Measurements from ENCODE around the gene AFF1.
A peak's percentile ranks its signal among the peaks of the same experiment; 100 is the strongest.

Gene AFF1, protein sequence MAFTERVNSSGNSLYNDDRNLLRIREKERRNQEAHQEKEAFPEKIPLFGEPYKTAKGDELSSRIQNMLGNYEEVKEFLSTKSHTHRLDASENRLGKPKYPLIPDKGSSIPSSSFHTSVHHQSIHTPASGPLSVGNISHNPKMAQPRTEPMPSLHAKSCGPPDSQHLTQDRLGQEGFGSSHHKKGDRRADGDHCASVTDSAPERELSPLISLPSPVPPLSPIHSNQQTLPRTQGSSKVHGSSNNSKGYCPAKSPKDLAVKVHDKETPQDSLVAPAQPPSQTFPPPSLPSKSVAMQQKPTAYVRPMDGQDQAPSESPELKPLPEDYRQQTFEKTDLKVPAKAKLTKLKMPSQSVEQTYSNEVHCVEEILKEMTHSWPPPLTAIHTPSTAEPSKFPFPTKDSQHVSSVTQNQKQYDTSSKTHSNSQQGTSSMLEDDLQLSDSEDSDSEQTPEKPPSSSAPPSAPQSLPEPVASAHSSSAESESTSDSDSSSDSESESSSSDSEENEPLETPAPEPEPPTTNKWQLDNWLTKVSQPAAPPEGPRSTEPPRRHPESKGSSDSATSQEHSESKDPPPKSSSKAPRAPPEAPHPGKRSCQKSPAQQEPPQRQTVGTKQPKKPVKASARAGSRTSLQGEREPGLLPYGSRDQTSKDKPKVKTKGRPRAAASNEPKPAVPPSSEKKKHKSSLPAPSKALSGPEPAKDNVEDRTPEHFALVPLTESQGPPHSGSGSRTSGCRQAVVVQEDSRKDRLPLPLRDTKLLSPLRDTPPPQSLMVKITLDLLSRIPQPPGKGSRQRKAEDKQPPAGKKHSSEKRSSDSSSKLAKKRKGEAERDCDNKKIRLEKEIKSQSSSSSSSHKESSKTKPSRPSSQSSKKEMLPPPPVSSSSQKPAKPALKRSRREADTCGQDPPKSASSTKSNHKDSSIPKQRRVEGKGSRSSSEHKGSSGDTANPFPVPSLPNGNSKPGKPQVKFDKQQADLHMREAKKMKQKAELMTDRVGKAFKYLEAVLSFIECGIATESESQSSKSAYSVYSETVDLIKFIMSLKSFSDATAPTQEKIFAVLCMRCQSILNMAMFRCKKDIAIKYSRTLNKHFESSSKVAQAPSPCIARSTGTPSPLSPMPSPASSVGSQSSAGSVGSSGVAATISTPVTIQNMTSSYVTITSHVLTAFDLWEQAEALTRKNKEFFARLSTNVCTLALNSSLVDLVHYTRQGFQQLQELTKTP

DNA sequence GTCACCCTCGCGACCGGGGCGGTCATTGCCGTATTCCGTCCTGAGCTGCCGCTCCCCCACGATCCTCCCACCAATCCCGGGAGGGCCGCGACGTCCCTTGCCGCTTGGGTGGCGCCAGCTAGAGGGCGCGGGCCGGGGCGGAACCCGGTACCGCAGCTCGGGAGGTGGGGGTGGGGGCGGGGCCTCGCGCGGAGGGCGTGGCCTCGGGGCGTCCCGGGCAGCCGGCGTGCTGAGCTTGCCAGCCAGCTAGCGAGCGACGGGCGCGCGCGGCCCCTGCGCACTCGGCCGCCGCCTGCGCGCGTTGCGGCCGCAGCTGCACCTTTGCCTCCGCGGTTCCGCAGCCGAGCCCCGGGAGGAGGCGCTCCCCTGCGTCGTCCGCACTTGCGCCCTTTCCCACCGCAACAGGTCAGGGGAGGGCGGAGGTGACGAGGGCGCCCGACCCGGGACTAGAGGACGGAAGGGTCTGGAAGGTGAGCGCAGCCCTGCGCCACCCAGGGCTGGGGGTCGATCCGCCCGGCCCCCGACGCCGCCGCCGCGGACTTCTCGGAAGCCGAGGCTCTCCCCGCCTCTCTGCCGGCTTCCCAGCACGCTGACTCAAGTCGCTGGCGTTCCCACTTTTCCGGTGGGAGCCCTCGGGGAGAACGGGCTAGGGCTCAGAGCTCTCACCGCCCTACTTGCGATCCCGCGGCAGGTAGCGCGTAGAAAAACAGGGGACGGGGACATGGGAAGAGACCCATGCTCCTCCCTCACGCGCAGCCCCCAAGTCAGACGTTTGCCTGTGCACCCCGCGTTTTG, at the start of gene AFF1:
TSS of gene AFF1 (plus strand) at position 241 of the 795 bp plus-strand sequence. CDS start 13,523 bp downstream, outside the sequence.
- peak; percentile 44 to 75 for DNase-seq (ENCODE audit: low read depth in 2 of 2, low spot score in 1 of 2)

DNA sequence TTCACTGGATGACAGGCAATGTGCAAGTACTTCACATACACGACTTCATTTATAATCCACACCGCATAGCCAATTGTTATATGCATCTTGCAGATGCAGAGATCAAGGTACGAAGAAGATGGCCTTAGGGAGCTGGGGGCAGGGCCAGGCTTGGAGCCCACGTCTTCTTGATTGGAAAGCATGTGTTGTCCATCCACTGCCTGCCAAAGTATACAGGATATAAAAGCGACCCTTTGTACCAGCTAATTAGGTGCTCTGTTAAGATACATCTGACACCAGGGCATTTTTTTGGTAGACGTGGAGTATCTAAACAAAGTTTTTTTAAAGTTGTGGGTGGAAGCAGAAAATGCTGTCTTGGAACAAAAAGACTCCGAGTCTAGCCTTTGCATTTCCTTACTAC, 44.0 kb upstream of the AFF1 start:
- no peak for DNase-seq (ENCODE audit: low read depth in 2 of 2, low spot score in 1 of 2)

DNA sequence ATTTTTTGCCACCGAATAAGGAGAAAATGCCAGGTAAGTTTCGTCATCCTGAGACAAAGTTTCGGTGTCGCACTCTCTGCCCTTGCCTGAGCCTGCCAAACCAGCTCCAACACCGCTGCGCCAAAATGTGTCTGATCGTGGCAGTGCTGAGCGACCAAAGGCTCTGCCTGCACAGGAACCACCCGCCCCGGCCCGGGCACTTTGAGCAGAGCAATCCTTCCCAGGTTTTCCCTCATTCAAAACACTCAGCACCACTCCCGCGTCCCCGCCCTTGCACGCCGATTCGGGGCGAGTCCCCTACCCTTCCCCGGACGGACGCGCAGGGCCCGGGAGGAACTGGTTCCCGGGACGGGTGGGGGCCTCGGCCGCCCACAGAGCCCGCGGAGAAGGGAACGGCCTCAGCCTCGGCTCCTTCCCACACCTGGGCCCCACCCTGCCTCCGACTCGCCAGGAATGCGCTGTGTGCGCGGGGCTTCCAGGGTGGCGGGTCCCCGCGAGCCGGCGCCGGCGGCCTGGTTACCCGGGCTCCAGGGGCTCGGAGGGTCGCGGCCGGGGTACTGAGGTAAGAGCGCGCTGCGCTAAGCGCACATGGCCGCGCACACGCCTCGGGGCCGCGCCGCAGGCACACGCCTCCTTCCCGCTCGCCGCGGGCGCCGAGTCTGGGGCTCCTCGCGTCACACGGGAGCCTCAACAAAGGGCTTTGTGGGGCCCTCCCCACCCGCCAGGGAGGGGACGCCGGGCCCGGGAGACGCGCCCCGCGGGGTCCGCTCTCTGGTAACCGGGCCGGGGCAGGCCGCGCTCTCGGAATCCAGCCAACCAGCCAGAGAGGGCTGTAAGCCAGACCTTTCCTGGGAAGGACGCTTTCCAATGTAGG, 42.8 kb upstream of the AFF1 start, which contains the start of gene C4orf36:
TSS of gene C4orf36 (minus strand) at position 661 of the 874 bp plus-strand sequence. CDS start 902 bp downstream, outside the sequence.
- no peak for DNase-seq (ENCODE audit: low read depth in 2 of 2, low spot score in 1 of 2)

DNA sequence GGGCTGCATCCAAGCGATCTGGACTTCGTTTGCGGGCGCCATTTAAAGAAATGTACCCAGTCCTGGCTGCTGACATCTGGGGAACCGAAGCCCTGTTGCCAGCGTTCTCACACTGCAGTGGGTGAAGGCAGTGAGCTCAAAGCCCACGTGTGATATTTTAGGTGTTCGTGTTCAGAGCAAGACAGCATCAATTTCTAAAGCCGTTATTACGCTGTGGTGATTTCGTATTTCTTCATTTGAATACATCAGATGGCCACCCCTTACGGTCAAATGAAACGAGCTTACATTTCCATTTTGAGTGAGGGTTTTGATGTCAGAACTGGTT, 42.2 kb upstream of the AFF1 start:
- no peak for DNase-seq (ENCODE audit: low read depth in 2 of 2, low spot score in 1 of 2)

DNA sequence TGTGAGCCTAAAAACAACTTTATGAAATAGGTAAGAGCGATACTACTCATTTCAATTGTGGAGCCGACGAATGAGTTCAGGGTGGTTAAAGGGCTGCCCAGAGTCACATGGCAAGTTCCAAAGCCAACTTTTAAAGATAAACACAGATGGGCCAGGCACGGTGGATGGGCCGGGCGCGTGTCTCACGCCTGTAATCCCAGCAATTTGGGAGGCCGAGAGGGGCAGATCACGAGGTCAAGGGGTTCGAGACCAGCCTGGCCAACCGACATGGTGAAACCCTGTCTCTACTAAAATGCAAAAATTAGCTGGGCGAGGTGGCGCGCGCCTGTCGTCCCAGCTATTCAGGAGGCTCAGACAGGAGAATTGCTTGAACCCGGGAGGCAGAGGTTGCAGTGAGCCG, 41.7 kb upstream of the AFF1 start:
- DNase-seq (ENCODE audit: low read depth in 2 of 2, low spot score in 1 of 2), result no peak

DNA sequence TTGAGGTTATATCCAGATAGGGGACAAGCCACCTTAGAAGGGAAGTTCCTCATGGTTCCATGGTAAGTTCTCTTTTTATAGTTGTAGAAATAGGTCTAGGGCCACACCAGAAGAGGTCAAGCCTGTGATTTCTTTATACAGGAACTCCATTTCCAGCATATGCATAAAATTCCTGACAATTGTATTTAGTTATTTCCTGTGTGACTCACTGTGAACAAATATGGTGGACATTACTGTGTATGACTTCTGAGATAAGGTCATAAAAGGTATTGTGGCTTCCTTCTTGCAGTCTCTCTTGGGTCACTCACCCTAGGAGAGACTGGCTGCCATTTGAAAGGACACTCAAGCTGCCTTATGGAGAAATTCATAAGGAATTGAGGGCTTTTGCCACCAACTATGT, 40.4 kb upstream of the AFF1 start:
- no peak for DNase-seq (ENCODE audit: low read depth in 2 of 2, low spot score in 1 of 2)

DNA sequence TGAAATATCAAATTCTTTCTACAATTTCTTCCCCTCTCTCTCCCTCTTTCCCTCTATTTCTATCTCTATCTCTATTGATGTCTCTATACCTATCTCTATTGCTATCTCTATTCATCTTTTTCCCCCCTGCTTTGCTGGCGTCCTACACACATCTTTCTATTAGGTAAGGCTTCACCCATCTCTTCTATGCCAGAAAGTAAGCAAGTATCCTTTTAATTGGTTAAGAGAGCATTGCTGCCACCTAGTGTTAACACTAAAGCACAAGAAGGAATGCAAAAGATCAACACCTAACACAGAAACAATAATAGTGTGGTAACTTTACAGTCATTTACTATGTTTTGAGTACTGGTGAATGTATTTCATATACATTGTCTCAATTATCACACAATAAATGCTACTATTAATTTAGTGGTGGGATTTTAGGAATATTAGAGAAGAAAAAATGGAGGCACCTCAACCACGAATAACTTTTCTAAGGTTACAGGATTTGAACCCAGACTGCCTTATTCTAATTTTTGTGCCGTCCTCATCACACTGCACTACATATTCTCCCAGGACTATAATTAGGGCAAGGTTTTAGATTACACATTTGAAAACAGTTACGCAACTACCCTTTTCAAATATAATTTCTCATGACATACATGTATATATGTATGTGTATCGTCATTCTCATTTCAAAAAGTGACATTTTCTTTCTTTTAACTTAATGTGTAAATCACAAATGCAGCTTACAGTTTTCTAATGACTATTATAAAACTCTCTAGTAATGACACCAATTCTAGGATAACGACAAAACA, 38.9 kb upstream of the AFF1 start:
- DNase-seq (ENCODE audit: low read depth in 2 of 2, low spot score in 1 of 2), result no peak

DNA sequence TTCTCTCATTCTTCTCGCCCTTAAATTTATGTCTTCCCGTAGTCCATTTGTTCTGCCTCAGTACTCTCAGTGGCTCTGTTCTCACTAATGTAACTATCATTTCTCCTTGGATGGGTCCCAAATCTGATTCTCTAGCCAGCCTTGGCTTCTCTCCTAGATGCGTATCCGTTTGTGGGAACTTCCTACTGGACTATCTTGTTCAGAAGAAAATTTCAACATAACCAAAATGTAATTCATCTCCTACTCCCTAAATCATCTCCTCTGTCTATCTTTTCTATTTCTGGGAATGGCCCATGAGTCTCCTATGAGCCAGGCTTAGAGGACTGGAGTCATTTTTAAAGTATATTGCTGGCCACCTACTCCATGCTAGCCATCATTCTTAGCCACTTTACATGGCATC, 38.2 kb upstream of the AFF1 start:
- DNase-seq (ENCODE audit: low read depth in 2 of 2, low spot score in 1 of 2), result no peak

DNA sequence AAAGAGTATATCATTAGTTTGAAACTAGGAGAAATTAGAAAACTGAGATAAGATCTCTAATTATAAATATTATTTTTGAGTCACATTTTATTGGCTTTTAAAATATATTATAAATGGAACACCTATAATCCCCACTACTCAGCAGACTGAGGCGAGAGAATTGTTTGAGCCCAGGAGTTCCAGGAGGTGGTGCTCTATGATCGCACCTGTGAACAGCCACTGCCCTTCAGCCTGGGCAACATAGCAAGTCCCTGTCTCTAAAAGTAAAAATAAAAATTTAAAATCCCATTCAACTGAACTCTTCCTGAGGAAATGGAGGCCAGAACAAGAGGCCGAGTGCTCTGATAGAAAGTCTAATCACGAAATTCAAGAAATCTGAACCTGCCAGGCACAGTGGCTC, 36.2 kb upstream of the AFF1 start:
- no peak for DNase-seq (ENCODE audit: low read depth in 2 of 2, low spot score in 1 of 2)

DNA sequence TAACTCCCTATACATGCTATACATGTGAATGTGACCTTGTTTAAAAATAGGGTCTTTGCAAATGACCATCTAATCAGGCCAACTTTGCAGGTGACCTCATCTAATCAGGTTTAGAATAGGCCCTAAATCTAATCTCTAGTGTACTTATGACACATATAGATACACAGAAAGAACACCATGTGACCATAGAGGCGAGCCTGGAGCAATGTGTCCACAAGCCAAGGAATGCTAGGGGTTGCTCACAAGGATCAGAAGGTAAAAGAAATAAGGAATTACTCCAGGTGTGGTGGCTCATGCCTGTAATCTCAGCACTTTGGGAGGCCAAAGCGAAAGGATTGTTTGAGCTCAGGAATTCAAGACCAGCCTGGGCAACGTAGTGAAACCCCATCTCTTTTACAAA, 32.9 kb upstream of the AFF1 start:
- no peak for DNase-seq (ENCODE audit: low read depth in 2 of 2, low spot score in 1 of 2)

DNA sequence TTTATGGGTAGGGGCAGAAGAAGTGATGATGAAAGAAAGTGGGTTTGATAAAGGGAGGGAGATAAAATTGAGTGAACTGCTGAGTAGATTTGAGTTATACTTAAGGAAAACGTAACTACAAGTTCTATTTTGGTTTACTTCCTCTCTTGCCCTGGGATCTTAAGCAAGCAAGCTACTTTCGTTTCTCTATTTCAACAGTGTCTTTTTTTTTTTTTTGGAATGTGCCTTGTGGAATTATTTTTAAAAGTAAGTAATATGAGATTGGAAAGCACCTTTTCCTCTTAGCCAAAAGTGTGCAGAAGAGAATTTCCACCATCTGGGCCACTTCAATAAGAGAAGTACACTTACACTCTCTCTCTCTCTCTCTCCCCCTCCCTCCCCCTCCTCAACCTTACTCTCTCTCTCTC, 26.6 kb upstream of the AFF1 start:
- no peak for DNase-seq (ENCODE audit: low read depth in 2 of 2, low spot score in 1 of 2)

DNA sequence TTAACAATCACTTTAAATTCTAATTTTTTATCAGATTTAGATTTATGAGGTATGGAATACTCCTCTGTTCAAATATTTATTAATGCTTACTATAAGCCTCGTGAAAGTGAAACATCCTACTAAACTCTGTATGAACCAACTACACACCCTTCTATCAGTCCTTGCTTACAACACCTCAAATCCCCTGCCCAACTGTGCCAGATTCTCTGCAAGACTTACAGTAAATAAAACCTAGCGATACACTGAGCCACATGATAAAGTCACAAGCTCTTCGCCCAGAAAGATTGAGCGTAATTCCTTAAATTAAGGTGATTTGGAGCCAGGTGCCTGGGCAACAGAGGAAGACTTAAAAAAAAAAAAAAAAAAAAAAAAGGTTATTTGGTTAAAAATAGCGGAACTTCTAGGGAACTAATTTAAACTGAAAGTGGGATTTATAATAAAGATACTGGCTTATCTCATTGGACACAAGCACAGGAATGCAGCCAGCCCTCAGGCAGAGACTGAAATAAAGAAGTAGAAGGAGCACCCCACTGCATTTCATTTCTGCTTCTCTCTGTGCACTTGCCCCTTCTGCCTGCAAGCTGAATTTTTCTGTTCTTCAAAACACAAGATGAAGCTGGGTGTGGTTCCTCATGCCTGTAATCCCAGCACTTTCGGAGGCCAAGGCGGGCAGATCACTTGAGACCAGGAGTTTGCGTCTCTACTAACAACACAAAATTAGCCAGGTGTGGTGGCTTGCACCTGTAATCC, 25.1 kb upstream of the AFF1 start:
- no peak for DNase-seq (ENCODE audit: low read depth in 2 of 2, low spot score in 1 of 2)

DNA sequence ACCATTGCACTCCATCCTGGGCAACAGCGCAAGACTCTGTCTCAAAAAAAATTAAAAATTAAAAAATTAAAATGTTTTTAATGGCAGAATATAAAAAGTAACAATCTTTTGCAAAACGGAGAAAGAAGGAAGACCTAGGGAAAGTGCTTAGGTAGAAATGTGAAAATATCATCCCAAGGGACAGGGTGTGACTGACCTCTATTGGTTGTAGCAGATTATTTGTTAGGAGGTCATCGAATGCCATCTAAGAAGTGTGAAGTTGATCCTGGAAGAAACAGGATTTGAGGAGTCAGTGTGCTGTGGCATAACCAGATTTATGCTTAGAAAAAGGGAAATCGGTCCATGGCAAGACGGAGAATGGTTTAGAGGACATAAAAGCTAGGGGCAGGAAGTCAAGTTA, 24.4 kb upstream of the AFF1 start:
- DNase-seq (ENCODE audit: low read depth in 2 of 2, low spot score in 1 of 2), result no peak

DNA sequence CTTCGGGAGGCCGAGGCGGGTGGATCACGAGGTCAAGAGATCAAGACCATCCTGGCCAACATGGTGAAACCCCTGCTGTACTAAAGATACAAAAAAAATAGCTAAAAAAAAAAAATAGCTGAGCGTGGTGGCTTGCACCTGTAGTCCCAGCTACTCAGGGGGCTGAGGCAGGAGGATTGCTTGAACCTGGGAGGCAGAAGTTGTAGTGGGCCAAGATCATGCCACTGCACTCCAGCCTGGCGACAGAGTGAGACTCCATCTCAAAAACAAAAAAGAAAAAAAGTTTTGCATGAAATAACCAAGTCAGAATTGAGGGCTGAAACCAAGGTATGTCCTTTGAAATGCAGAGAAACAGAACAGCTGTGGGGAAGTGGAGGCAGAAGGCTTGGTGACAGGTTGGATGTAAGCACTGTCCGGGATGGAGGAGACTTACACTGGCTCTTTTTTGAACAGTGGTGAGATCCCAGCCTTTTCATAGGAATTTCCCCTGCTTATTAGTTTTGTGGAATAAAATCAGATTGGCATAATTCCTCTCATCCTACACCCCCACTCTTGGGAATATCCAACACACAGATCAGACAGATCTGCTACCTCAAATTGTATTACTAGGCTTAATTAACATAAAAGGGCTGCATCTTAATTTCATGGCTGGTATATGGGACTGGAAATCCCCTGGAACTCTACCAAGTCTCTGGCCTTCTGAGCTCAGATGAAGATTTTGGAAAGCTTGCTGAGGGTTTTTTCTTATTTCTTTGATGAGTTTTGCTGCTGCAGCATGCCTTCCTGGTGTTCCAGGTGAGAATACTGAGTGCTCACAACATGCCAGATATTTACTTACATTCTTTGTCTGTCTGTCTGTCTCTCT, 23.8 kb upstream of the AFF1 start:
- DNase-seq (ENCODE audit: low read depth in 2 of 2, low spot score in 1 of 2), result no peak

DNA sequence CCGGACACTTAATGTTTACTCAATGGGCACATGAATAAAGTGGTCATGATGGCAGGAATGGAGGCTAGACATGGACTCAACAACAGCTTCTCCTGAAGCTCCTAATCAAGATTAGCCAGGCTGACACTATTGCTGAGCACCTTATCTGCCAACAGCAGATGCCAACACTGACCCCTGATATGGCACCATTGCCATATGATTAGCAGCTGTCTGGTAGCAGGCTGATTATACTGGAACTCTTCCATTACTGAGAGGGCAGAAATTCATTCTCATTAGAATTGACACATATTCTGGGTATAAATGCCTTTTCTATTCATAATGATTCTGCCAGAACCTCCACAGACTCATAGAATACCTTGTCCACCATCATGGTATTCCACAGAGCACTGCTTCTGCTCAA, 18.4 kb upstream of the AFF1 start:
- no peak for DNase-seq (ENCODE audit: low read depth in 2 of 2, low spot score in 1 of 2)

DNA sequence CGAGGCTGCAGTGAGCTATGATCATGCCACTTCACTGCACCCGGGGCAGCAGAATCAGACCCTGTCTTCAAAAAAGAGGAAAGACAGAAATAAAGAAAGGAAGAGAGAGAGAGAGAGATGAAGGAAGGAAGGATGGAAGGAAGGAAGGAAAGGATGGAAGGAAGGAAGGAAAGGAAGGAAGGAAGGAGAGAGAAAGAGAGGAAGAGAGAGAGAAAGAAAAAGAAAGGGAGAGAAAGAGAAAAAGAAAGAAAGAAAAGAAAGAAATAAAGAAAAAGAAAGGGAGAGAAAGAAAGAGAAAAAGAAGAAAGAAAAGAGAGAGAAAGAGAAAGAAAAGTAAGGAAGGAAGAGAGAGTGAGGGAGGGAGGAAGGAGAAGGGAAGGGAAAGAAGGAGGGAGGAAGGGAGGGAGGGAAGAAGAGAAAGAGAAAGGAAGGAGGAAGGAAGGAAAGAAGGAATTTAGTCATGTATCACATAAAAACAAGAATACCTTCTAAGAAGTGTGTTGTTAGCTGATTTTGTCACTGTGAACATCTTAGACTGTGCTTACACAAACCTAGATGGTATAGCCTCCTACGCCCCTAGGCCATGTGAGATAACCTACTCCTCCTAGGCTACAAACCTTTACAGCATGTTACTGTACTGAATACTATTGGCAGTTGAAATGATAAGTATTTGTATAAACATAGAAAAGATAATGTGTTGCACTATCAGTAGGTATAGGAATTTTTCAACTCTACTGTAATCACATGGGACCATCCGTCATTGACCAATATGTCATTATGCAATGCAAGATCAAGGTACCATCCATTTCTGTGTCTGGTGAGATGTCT, 17.4 kb upstream of the AFF1 start:
- DNase-seq (ENCODE audit: low read depth in 2 of 2, low spot score in 1 of 2), result no peak
